Skeletal muscle satellite cell (primary cell): ENCODE measurements around the gene KAT6B.

ENCODE experiments used
- H3K27me3 ChIP-seq: 2 replicates; pipeline ENCODE4 v1.7.0; 2013; ENCODE audit warnings: low read length; ENCODE audit not compliant: control insufficient read depth, insufficient read depth
- H3K36me3 ChIP-seq: 2 replicates; pipeline ENCODE4 v1.7.0; 2013; ENCODE audit warnings: mild to moderate bottlenecking, control low read depth, low read length; ENCODE audit not compliant: insufficient read depth
- H3K4me1 ChIP-seq: 2 replicates; pipeline ENCODE4 v1.7.0; 2013; ENCODE audit warnings: low read length; ENCODE audit not compliant: control insufficient read depth, insufficient read depth
- H3K4me2 ChIP-seq: 2 replicates; pipeline ENCODE4 v1.7.0; 2013; ENCODE audit warnings: mild to moderate bottlenecking, low read length
- H3K4me3 ChIP-seq: 2 replicates; pipeline ENCODE4 v1.7.0; 2013; ENCODE audit warnings: low read length
- H3K9ac ChIP-seq: 2 replicates; pipeline ENCODE4 v1.7.0; 2013; ENCODE audit warnings: mild to moderate bottlenecking, low read depth, low read length, moderate library complexity
- H3K9me3 ChIP-seq: replicated peaks from 2 replicates; pipeline ENCODE4 v1.7.0; 2013; ENCODE audit warnings: mild to moderate bottlenecking, control low read depth, low read length

The KAT6B gene

GRCh38 chr10:74967911-74968666 is 141.7 kb downstream of the KAT6B start:
- H3K4me3 ChIP-seq = no peak overlapping the region
- H3K4me2 ChIP-seq = no peak overlapping the region
- H3K36me3 ChIP-seq = no peaks in the 10 kb centered on the region
- peaks cover 9% of the 10 kb centered on the region for H3K4me1 ChIP-seq
- H3K27me3 ChIP-seq = no peaks in the 10 kb centered on the region
- no peaks in the 10 kb centered on the region for H3K9me3 ChIP-seq
- H3K9ac ChIP-seq = no peak overlapping the region

GRCh38 chr10:74968667-74969061 is 142.3 kb downstream of the KAT6B start:
- H3K27me3 ChIP-seq = no peaks in the 10 kb centered on the region
- H3K4me2 ChIP-seq = no peak overlapping the region
- no peaks in the 10 kb centered on the region for H3K36me3 ChIP-seq
- peaks cover 9% of the 10 kb centered on the region for H3K4me1 ChIP-seq
- H3K9me3 ChIP-seq = no peaks in the 10 kb centered on the region
- no peak overlapping the region for H3K4me3 ChIP-seq
- no peak overlapping the region for H3K9ac ChIP-seq

- no peaks in the 10 kb centered on the region for H3K27me3 ChIP-seq
- H3K36me3 ChIP-seq = no peaks in the 10 kb centered on the region
- H3K4me2 ChIP-seq = no peak overlapping the region
- no peak overlapping the region for H3K4me3 ChIP-seq
- peaks cover 9% of the 10 kb centered on the region for H3K4me1 ChIP-seq
- H3K9ac ChIP-seq = no peak overlapping the region
- H3K9me3 ChIP-seq = no peaks in the 10 kb centered on the region
Observed at GRCh38 chr10:74969093-74969492, 142.7 kb downstream of the KAT6B start.

DNA sequence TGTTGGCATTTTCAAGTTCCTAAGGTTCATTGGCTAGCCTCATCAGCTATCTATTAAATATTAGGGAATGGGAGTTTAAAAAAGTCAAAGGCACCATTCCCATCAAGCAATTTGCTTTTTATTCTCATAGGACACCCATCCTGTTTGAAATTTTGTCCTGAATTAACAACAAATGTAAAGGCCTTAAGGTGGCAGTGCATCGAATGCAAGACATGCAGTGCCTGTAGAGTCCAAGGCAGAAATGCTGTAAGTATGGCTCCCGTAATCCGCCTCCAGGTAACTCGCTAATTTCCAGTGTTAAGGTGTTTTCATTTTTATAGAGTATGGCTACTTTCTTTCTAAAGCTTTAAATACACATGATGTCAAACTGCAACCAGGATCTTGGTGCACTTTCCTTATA is 143.1 kb downstream of the KAT6B start:
- Histone ChIP-seq H3K4me1 (peaks cover 9% of the 10 kb centered on the region), H3K36me3 (no peaks in the 10 kb centered on the region), H3K9ac (no peak overlapping the region), H3K9me3 (no peaks in the 10 kb centered on the region), H3K4me2 (no peak overlapping the region), H3K4me3 (no peak overlapping the region), H3K27me3 (no peaks in the 10 kb centered on the region)

- Histone ChIP-seq H3K27me3 (no peaks in the 10 kb centered on the region), H3K4me3 (no peak overlapping the region), H3K4me2 (no peak overlapping the region), H3K9me3 (no peaks in the 10 kb centered on the region), H3K4me1 (peaks cover 1% of the 10 kb centered on the region), H3K36me3 (peaks cover 15% of the 10 kb centered on the region), H3K9ac (no peak overlapping the region)
Observed at GRCh38 chr10:74973741-74974392, 147.5 kb downstream of the KAT6B start.

GRCh38 chr10:74975758-74976157 is 149.4 kb downstream of the KAT6B start:
- Histone ChIP-seq H3K9ac (no peak overlapping the region), H3K27me3 (no peaks in the 10 kb centered on the region), H3K4me1 (no peaks in the 10 kb centered on the region), H3K4me2 (no peak overlapping the region), H3K9me3 (no peaks in the 10 kb centered on the region), H3K36me3 (peaks cover 15% of the 10 kb centered on the region), H3K4me3 (no peak overlapping the region)

DNA sequence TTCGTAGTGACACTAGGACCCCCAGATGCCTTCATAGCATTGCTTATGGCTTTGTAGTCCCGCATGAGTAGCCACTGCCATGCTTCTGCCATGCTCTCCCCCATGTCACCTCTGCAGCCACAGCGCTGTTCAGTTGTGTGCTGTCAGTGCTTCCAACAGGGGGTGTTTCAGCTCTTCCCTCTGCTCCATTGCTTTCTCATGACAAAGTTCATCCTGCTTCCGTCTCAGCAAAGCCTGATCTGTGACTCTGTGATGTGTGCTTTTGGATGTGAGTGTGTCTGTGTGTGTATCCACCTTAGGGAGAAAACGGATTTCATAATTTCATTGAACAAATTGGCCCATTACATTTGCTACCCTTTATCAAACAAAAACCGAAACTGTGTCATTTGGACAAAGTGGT is 150.2 kb downstream of the KAT6B start:
- Histone ChIP-seq H3K4me3 (no peak overlapping the region), H3K36me3 (peaks cover 15% of the 10 kb centered on the region), H3K9ac (no peak overlapping the region), H3K4me2 (no peak overlapping the region), H3K27me3 (no peaks in the 10 kb centered on the region), H3K4me1 (no peaks in the 10 kb centered on the region), H3K9me3 (no peaks in the 10 kb centered on the region)

- H3K9ac ChIP-seq = no peak overlapping the region
- no peak overlapping the region for H3K4me3 ChIP-seq
- H3K4me2 ChIP-seq = no peak overlapping the region
Observed at GRCh38 chr10:74977072-74977471, 150.7 kb downstream of the KAT6B start.

DNA sequence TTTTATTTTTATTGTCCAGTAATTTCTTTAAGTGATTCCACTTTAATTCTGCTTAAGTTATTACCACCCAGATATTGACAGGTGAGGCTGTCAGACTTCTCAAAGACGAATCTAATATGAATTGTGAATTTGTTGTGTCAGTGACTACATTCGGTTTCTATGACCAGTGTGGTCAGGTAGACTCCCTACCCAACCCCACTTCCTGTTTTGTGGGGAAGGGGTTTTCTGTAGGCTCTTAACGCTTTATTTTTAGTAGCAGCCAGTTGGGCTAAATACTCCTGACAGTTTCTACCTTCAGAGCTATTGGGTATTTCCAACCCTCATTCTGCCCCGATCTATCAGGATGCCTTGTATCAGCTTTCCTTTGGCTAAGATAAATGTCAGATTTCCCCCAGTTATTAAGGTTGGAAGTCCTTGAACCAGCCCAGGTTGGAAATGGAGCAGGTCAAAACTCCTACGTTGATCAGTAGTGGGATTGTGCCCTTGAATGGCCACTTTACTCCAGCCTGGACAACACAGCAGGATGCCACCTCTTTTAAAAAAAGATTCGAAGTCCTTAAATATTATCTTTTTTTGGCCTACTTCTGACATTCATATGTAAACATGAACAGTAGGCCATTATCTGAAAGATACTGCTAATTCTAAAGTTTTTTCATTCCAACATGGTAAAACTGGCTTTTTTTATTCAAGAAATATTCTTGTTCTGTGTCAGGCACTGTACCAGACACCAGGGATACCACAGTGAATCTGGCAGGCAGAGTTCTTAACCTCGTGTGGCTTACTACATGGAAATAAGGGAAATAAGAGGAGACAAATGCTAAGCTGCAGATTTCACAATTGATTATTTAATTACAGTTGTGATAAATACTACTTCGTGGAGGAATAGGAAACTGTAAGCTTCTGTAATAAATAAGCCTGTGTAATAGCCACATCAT is 151.8 kb downstream of the KAT6B start:
- H3K4me1 ChIP-seq = no peaks in the 10 kb centered on the region
- no peak overlapping the region for H3K4me3 ChIP-seq
- no peak overlapping the region for H3K4me2 ChIP-seq
- no peaks in the 10 kb centered on the region for H3K9me3 ChIP-seq
- H3K27me3 ChIP-seq = no peaks in the 10 kb centered on the region
- no peak overlapping the region for H3K9ac ChIP-seq
- peaks cover 15% of the 10 kb centered on the region for H3K36me3 ChIP-seq

More at GRCh38 chr10:74977072-74977471, 150.7 kb downstream of the KAT6B start:
- H3K4me1 ChIP-seq = no peaks in the 10 kb centered on the region
- H3K36me3 ChIP-seq = peaks cover 15% of the 10 kb centered on the region
- H3K9me3 ChIP-seq = no peaks in the 10 kb centered on the region
- H3K27me3 ChIP-seq = no peaks in the 10 kb centered on the region

DNA sequence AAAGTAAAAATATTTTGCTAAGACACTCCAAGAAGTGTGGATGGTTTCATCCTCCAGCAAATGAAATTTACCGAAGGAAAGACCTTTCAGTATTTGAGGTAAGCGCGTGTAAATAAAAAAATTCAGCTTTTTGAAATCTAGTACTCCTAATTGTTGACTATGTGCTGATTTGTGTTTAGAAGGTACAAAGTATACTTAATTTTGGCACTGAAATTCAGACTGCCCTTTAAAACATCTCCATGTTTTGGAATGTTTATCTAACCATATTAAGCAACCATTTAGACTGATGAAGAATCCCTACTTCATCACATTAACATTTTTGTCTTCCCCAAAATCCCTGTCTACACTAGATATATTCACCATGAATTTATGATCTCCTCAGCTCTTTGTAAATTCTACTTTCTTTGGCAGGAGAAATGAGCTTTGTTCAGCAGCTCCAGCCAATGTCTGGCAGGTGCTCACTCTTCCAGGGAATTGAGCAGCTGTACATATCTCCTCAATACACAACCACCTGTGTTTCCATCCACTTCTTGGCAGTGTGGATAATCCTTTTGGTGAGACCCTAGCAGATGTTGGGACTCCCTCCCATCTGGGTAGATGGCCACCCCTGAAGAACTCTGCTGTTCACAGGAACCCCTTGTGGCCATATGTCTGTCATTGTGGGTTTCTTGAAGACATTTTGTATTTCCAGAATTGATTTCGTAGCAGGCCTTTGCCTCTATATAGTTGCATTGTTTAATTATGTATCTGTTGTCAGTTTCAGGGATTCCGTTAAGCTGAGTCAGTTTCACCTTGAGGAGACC is 155.6 kb downstream of the KAT6B start:
- Histone ChIP-seq H3K4me2 (no peak overlapping the region), H3K9ac (no peak overlapping the region), H3K4me1 (no peaks in the 10 kb centered on the region), H3K36me3 (peaks cover 7% of the 10 kb centered on the region), H3K4me3 (no peak overlapping the region), H3K27me3 (no peaks in the 10 kb centered on the region), H3K9me3 (no peaks in the 10 kb centered on the region)

GRCh38 chr10:74982634-74982982 is 156.2 kb downstream of the KAT6B start:
- Histone ChIP-seq H3K9ac (no peak overlapping the region), H3K4me2 (no peak overlapping the region), H3K4me1 (no peaks in the 10 kb centered on the region), H3K4me3 (no peak overlapping the region), H3K36me3 (peaks cover 7% of the 10 kb centered on the region), H3K27me3 (no peaks in the 10 kb centered on the region), H3K9me3 (no peaks in the 10 kb centered on the region)
